GM12878 (cell line): ENCODE measurements around the gene LOXL3. TPM values are rescaled to one million over a fixed set of nuclear protein-coding genes. Genes with fewer than 3 reads are reported as not detected.

Source experiments
- ATAC-seq: fragments of 200-7000 bp; cut with Tn5 transposase; 3 replicates; pipeline ENCODE4 v1.9.1; 2020; ENCODE audit warnings: mild to moderate bottlenecking, moderate library complexity
- BruUV-seq: library from RNA; stranded (reverse); fragments of 400-500 nt; replicated peaks from 2 replicates; lab custom pipeline; 2021; lab: Mats Ljungman, UMichigan
- CTCF ChIA-PET: fragments of 300-600 bp; sonication (Branson Sonifier 250); formaldehyde crosslinking; extraction: SDS; loops from one replicate; lab custom pipeline; 2021; ENCODE audit warnings: inconsistent platforms; lab: Yijun Ruan, JAX
- POLR2A ChIA-PET: fragments of 350-600 bp; formaldehyde crosslinking; extraction: SDS; loops from one replicate; lab custom pipeline; 2021; ENCODE audit warnings: inconsistent platforms; lab: Charles Lee
- RAD21 ChIA-PET: fragments of 300-600 bp; sonication (Branson Sonifier 250); formaldehyde crosslinking; loops from one replicate; lab custom pipeline; 2023; ENCODE audit warnings: antibody characterized with exemption; ENCODE audit not compliant: unreplicated experiment; lab: Charles Lee
- SMC1A ChIA-PET: fragments of 300-600 bp; sonication (Branson Sonifier 250); formaldehyde crosslinking; loops from one replicate; lab custom pipeline; 2023; ENCODE audit not compliant: unreplicated experiment, uncharacterized antibody; lab: Charles Lee
- DNase-seq: peaks from one replicate; pipeline ENCODE4 v3.0.0-alpha.2; 2011; ENCODE audit warnings: low read depth, low spot score
- FAIRE-seq: peaks from 3 replicates; lab custom pipeline; 2011; peaks lifted over from hg19 to GRCh38; lab: Jason Lieb, UNC
- H2AFZ ChIP-seq: 2 replicates; pipeline ENCODE4 v1.6.0; 2011; ENCODE audit warnings: low read depth, low read length, control low read depth; ENCODE audit not compliant: control insufficient read depth
- H3K27ac ChIP-seq: 2 replicates; pipeline ENCODE4 v1.5.1; 2011; ENCODE audit warnings: control low read depth; ENCODE audit not compliant: control insufficient read depth, insufficient read depth
- H3K27me3 ChIP-seq, 2 experiments: replicated peaks in 1 of 2; 2 replicates each; pipeline versions ENCODE4 v1.6.0 to v1.6.1; 2011; ENCODE audit warnings: low read length in 1 of 2; ENCODE audit not compliant: control insufficient read depth in 2 of 2, insufficient read depth in 2 of 2
- H3K36me3 ChIP-seq, 2 experiments: 2 replicates each; pipeline ENCODE4 v1.5.1; 2011; ENCODE audit warnings: low read length in 1 of 2; ENCODE audit not compliant: control insufficient read depth in 2 of 2, insufficient read depth in 2 of 2
- H3K4me1 ChIP-seq: 2 replicates; pipeline ENCODE4 v1.6.1; 2011; ENCODE audit warnings: mild to moderate bottlenecking, low read length, moderate library complexity, mixed read lengths; ENCODE audit not compliant: control insufficient read depth, insufficient read depth
- H3K4me2 ChIP-seq: 2 replicates; pipeline ENCODE4 v1.6.0; 2011; ENCODE audit warnings: control low read depth; ENCODE audit not compliant: control insufficient read depth, insufficient read depth
- H3K4me3 ChIP-seq: fragments of 200-600 bp; sonication (generic); 2 replicates; pipeline ENCODE4 v1.5.1; 2016
- H3K79me2 ChIP-seq: 2 replicates; pipeline ENCODE4 v1.6.0; 2011; ENCODE audit warnings: low read length; ENCODE audit not compliant: control insufficient read depth, insufficient read depth
- H3K9ac ChIP-seq: 2 replicates; pipeline ENCODE4 v1.8.0; 2011; ENCODE audit warnings: low read length, control low read depth, mixed read lengths; ENCODE audit not compliant: control insufficient read depth, insufficient read depth
- H3K9me3 ChIP-seq: replicated peaks from 3 replicates; pipeline ENCODE4 v1.5.1; 2011; ENCODE audit warnings: mild to moderate bottlenecking, low read length; ENCODE audit not compliant: control insufficient read depth, insufficient read depth
- H4K20me1 ChIP-seq: 2 replicates; pipeline ENCODE4 v1.6.0; 2011; ENCODE audit not compliant: control insufficient read depth, insufficient read depth
- BCL11A ChIP-seq: IDR thresholded peaks from 2 replicates; pipeline ENCODE4 v1.6.1; 2011; ENCODE audit warnings: low read depth, low read length
- EED ChIP-seq: sonication (generic); IDR thresholded peaks from 2 replicates; pipeline ENCODE4 v1.6.1; 2016; ENCODE audit warnings: antibody characterized with exemption, low read depth
- ESRRA ChIP-seq: IDR thresholded peaks from 2 replicates; pipeline ENCODE4 v1.6.1; 2012; ENCODE audit warnings: mild to moderate bottlenecking, low read length, improper control_type of control experiment
- HCFC1 ChIP-seq: fragments of 150-350 bp; IDR thresholded peaks from 2 replicates; pipeline ENCODE4 v1.6.1; 2014; ENCODE audit warnings: low read length
- NFIC ChIP-seq: IDR thresholded peaks from 2 replicates; pipeline ENCODE4 v1.6.1; 2012; ENCODE audit warnings: low read depth, mild to moderate bottlenecking, inconsistent platforms, low read length, moderate library complexity
- POLR2AphosphoS2 ChIP-seq: IDR thresholded peaks from 2 replicates; pipeline ENCODE4 v1.6.1; 2011; ENCODE audit warnings: low read depth, mild to moderate bottlenecking, low read length, improper control_type of control experiment, moderate library complexity
- RAD51 ChIP-seq: fragments of 450-650 bp; IDR thresholded peaks from 2 replicates; pipeline ENCODE4 v1.6.1; 2016; ENCODE audit warnings: moderate library complexity, mild to moderate bottlenecking, inconsistent platforms
- SREBF2 ChIP-seq: IDR thresholded peaks from 2 replicates; pipeline ENCODE4 v1.6.1; 2012; ENCODE audit warnings: mild to moderate bottlenecking, low read length
- SUZ12 ChIP-seq: fragments of 200-600 bp; sonication (generic); IDR thresholded peaks from one replicate; pipeline ENCODE4 v1.6.1; 2018; ENCODE audit warnings: antibody characterized with exemption, mild to moderate bottlenecking; ENCODE audit not compliant: unreplicated experiment
- YY1 ChIP-seq: IDR thresholded peaks from 2 replicates; pipeline ENCODE4 v1.6.1; 2011; ENCODE audit warnings: low read depth, mild to moderate bottlenecking, low read length
- ZBED1 ChIP-seq: IDR thresholded peaks from 2 replicates; pipeline ENCODE4 v1.6.1; 2016; ENCODE audit warnings: borderline replicate concordance
- WGBS: methylation state at CpG from one replicate; pipeline ENCODE4 v1.1.6; 2016; ENCODE audit warnings: low lambda C conversion rate; ENCODE audit not compliant: insufficient replicate concordance, insufficient coverage; ENCODE audit errors: missing lambda C conversion rate; 5-methylcytosine and 5-hydroxymethylcytosine counted together
- in situ Hi-C: fragments of 300-500 bp; cut with MboI; formaldehyde crosslinking; loops from 9 replicates; pipeline ENCODE4 v1.14.3; 2018; ENCODE audit warnings: mixed read lengths
- intact Hi-C: fragments of 100-400 bp; cut with micrococcal nuclease; formaldehyde crosslinking; loops from one replicate; pipeline ENCODE4 v1.14.2; 2022; ENCODE audit not compliant: unreplicated experiment
- polyA plus RNA-seq, 11 experiments: library from polyadenylated mRNA; depleted of rRNA in 4 of 11; unstranded in 6 of 11; stranded (reverse) in 5 of 11; fragments of >200 nt; fragmentation: Nextera tagmentation in 4 of 11; fragmentation: Illumina TruSeq in 1 of 11; extraction: Ambion mirVana in 4 of 11; extraction: Trizol in 1 of 11; gene quantifications; 1 replicate in 1 of 11; 2 replicates in 10 of 11; pipeline versions ENCODE4 v1.2.1 to v1.2.3, GENCODE V29; 2011 to 2016; ENCODE audit warnings: inconsistent platforms in 2 of 11, missing spikeins in 2 of 11, low read depth in 1 of 11
- total RNA-seq, 4 experiments: library from RNA; depleted of rRNA in 3 of 4; stranded (reverse); fragments of >200 nt in 3 of 4; fragmentation: Illumina TruSeq in 1 of 4; extraction: Trizol in 1 of 4; gene quantifications; 2 replicates each; pipeline versions ENCODE4 v1.2.1 to v1.2.3, GENCODE V29; 2013 to 2021

LOXL3 gene
- total and polyA plus RNA-seq, 10 of the 15 experiments (the other 5 are each of a cell fraction or from before 2014, with no cell fraction given), result 6.2 to 40.9 (median 23.3) TPM

DNA sequence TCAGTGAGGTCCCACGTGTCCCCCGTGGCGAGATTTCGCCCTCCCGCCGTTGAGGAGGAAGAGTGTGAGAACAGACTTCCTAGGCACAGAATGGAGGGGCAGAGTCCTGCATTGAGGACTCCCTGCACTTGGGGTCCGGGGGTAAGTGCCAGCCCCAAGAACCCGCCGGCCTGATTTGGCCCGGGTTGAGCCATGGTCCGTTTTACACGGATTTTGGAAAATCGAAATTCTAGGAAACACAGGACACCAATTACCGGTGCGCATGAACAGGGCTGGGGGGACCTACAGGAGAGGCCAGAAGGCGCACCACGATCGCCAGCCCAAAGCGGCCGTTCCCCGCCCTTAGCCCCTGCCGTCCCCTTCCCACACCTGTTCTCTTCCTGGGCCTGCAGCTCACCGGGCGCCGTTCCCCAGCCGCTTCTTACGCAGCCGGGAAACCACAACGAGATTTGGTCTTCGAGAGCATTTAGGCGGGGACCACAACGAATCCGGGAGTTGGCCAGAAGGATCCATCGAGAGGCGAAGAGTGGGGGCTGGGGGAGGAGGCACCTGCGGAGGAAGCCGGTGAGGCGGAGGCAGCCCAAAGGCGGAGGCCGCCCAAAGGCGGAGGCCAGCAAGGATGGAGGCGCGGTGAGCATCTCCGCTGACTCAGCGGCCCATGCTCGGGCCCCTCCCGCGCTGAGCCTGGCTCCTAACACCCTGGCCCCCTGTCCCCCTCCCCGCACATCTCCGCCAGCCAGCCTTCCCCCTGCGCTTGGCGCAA lies 40.0 kb downstream of the LOXL3 start (continued):
- TF ChIP-seq RAD51 (no peak), SUZ12 (peak; percentile 73), SREBF2 (no peak), BCL11A (no peak), POLR2AphosphoS2 (no peak), EED (no peak)

DNA sequence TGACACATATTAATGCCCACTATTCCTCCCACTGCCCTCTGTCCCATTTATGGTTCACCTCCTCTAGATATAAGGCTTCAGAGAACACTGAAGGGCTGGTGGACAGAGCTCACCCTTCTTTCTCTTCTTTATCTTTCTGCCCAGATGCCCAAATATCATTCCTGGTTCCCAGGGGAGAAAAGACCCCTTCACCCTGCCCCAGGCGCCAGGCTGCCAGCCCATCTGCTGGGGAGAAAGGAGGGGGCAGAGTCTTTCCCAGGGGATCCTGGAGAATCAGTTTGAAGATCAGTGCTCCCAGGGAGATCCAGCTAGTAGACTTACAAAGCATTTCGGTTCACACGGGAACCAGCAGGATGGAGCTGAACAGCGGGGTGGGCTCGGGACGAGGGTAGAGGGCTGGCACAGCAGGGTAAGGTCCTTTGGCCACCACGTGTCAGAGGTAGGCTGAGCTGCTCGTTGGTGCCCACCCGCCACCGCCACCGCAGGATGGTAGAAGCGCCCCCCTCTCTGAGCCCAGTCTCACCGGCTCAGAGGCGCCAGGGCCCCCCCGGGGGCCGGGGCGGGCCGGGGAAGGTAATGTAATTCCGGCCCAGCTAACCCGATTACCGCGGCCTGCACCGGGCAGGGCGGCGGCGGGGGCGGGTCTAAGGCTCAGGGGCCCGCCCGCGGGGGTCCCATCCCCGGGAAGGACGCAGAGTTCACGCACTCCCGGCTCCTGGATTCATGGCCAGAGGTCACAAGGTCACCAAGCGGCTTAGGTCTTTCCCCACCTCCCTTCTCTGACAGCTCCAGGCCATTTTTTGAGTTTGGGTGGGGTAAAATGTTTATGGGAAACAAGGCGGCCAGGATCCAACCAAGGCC lies 40.8 kb downstream of the LOXL3 start:
- SMC1A ChIA-PET, result no interaction called here
- RAD21 ChIA-PET, result no interaction called here
- FAIRE-seq (no peak), DNase-seq (no peak), ATAC-seq (no peak)
- H2AFZ ChIP-seq, result no peak overlapping the region
- no peak overlapping the region for H3K4me3 ChIP-seq
- H3K4me2 ChIP-seq, result no peak overlapping the region
- TF ChIP-seq HCFC1 (no peak), NFIC (no peak), ESRRA (no peak), ZBED1 (no peak), YY1 (no peak)
- no peaks in the 10 kb centered on the region for H3K79me2 ChIP-seq
- H3K27ac ChIP-seq, result no peak overlapping the region
- H3K9ac ChIP-seq, result no peak overlapping the region
- 25% methylated on average over 31 of the region's 36 CpGs for WGBS
- BruUV-seq, result no TSS peak
- no peaks in the 10 kb centered on the region for H4K20me1 ChIP-seq
- peaks cover 18% of the 10 kb centered on the region; the same call in 1 of the 2 replicates for H3K4me1 ChIP-seq
- H3K27me3 ChIP-seq, result peaks cover 18 to 31% of the 10 kb centered on the region in 2 experiments
- intact Hi-C loops (no loop called here), in situ Hi-C loops (no loop called here)
- CTCF ChIA-PET, result interaction anchor here (1.1 kb wide), 1 partner anchor 9 kb away, joined by 3 read pairs; no protein-coding TSS in a partner anchor
- no peaks in the 10 kb centered on the region for H3K36me3 ChIP-seq
- POLR2A ChIA-PET, result interaction anchor here (1.0 kb wide), 1 partner anchor 79 kb away, joined by 3 read pairs; no protein-coding TSS in a partner anchor
- no peaks in the 10 kb centered on the region; the same call in 2 of the 3 replicates for H3K9me3 ChIP-seq
